ENCODE data around the gene PKNOX2. TPM values are rescaled to one million over a fixed set of nuclear protein-coding genes. Genes with fewer than 3 reads are reported as not detected.
A peak's percentile ranks its signal among the peaks of the same experiment; 100 is the strongest.

The PKNOX2 gene
- total RNA-seq, 1 donor from 2014 or later, result 6.8 TPM

DNA sequence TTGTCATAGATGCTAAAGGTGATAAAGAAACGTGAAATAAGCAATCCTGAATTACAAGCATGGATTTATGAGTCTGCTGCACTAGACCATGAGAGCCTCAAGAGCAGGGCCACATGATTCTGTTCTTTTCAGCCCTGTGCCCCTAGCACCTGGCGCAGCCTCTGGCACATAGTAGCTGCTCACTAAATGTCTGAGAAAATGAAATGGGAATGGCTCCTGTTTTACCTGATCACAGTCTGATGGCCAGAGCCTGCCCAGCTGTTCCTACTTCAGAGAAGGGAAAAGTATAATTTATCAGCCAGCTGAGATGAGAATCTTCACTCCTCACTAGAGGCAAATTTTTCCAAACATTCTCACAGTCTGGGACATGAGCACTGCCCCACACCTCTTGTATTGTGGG lies 10.7 kb upstream of the PKNOX2 start:
- Histone ChIP-seq H3K4me3 (ENCODE audit: low read length in 3 of 3) (no peak overlapping the region), H3K36me3 (ENCODE audit: control insufficient read depth in 3 of 3, insufficient read depth in 3 of 3, low read length in 3 of 3) (no peaks in the 10 kb centered on the region), H3K9ac (ENCODE audit: low read depth in 1 of 3, low read length in 3 of 3) (no peak overlapping the region), H3K9me3 (ENCODE audit: control insufficient read depth in 3 of 3, low read length in 3 of 3) (no peaks in the 10 kb centered on the region), H3K27me3 (ENCODE audit: control insufficient read depth in 3 of 3, insufficient read depth in 3 of 3, low read length in 3 of 3) (peaks cover 0 to 6% (median 0%) of the 10 kb centered on the region in 3 donors), H3K27ac (ENCODE audit: low read depth, low read length) (no peak overlapping the region), H3K4me1 (ENCODE audit: control insufficient read depth in 3 of 3, insufficient read depth in 3 of 3, low read length in 3 of 3) (no peaks in the 10 kb centered on the region)

DNA sequence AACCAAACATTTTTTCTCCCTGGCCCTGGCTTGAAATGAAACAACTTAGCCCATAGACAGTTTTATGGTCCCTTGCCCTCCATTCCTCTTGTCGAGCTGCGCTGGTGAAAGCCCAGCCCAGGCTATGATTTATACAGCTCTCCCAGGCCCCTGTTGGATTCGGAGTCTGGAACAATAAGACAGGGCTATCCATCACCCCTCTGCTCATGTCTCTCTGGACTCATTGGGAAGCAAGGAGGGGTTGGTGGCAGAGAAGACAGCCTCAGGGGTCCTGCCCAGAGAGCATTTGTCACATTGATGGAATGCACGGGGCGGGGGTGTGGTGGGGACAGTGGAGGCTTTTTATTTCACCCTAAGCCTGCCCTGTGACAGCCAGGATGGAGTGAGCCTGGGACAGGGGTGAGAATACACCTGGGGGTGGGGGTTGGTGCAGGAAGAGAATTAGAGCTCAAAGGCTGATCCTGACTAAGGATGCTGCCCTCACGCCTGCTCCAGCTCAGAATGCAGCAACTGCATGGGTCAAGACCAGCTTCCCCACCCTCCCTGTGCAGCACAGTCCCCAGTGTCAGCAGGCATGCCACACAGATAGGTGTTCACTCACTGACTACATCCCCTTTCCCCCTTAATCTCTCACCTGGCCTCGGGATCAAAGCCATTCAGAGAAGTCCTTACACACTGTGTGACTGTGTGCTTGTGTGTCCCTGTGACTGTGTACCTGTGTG lies 10.0 kb upstream of the PKNOX2 start:
- Histone ChIP-seq H3K4me1 (ENCODE audit: control insufficient read depth in 3 of 3, insufficient read depth in 3 of 3, low read length in 3 of 3) (no peaks in the 10 kb centered on the region), H3K27me3 (ENCODE audit: control insufficient read depth in 3 of 3, insufficient read depth in 3 of 3, low read length in 3 of 3) (peaks cover 0 to 6% (median 0%) of the 10 kb centered on the region in 3 donors), H3K9me3 (ENCODE audit: control insufficient read depth in 3 of 3, low read length in 3 of 3) (no peaks in the 10 kb centered on the region), H3K27ac (ENCODE audit: low read depth, low read length) (no peak overlapping the region), H3K36me3 (ENCODE audit: control insufficient read depth in 3 of 3, insufficient read depth in 3 of 3, low read length in 3 of 3) (no peaks in the 10 kb centered on the region), H3K4me3 (ENCODE audit: low read length in 3 of 3) (no peak overlapping the region), H3K9ac (ENCODE audit: low read depth in 1 of 3, low read length in 3 of 3) (no peak overlapping the region)

DNA sequence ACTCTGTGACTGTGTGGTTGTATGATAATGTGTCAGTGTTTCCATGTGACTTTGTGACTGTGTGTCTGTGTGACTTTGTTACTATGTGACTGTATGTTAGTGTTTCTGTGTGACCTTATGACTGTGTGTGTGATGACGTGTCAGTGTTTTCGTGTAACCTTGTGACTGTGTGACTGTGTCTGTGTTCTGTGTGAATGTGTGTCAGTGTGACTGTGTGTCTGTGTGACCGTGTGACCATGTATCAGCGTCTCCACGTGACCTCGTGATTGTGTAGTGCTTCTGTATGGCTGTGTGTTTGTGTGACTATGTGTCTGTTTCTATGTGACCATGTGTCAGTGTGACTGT lies 9.5 kb upstream of the PKNOX2 start:
- no peaks in the 10 kb centered on the region for H3K9me3 ChIP-seq (ENCODE audit: control insufficient read depth in 3 of 3, low read length in 3 of 3)
- no peak overlapping the region for H3K27ac ChIP-seq (ENCODE audit: low read depth, low read length)
- no peak overlapping the region for H3K4me3 ChIP-seq (ENCODE audit: low read length in 3 of 3)
- no peak overlapping the region for H3K9ac ChIP-seq (ENCODE audit: low read depth in 1 of 3, low read length in 3 of 3)
- no peaks in the 10 kb centered on the region for H3K36me3 ChIP-seq (ENCODE audit: control insufficient read depth in 3 of 3, insufficient read depth in 3 of 3, low read length in 3 of 3)
- H3K4me1 ChIP-seq (ENCODE audit: control insufficient read depth in 3 of 3, insufficient read depth in 3 of 3, low read length in 3 of 3), result no peaks in the 10 kb centered on the region
- peaks cover 0 to 6% (median 0%) of the 10 kb centered on the region in 3 donors for H3K27me3 ChIP-seq (ENCODE audit: control insufficient read depth in 3 of 3, insufficient read depth in 3 of 3, low read length in 3 of 3)

DNA sequence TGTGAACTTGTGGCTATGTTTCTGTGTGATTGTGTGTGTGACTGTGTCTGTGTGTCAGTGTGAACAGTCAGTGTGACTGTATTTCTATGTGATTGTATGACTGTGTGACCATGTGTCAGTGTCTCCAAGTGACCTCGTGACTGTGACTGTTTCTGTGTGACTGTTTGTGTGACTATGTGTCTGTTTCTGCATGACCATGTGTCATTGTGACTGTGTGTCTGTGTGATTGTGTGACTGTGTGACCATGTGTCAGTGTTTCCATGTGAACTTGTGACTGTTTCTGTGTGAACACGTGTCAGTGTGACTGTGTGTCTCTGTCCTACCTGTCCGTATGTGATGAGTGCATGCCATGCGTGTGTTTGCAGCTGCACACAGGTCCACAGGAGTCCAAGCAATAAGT lies 8.8 kb upstream of the PKNOX2 start:
- Histone ChIP-seq H3K9me3 (ENCODE audit: control insufficient read depth in 3 of 3, low read length in 3 of 3) (no peaks in the 10 kb centered on the region), H3K4me3 (ENCODE audit: low read length in 3 of 3) (no peak overlapping the region), H3K36me3 (ENCODE audit: control insufficient read depth in 3 of 3, insufficient read depth in 3 of 3, low read length in 3 of 3) (no peaks in the 10 kb centered on the region), H3K4me1 (ENCODE audit: control insufficient read depth in 3 of 3, insufficient read depth in 3 of 3, low read length in 3 of 3) (no peaks in the 10 kb centered on the region), H3K27ac (ENCODE audit: low read depth, low read length) (no peak overlapping the region), H3K9ac (ENCODE audit: low read depth in 1 of 3, low read length in 3 of 3) (no peak overlapping the region), H3K27me3 (ENCODE audit: control insufficient read depth in 3 of 3, insufficient read depth in 3 of 3, low read length in 3 of 3) (peaks cover 0 to 6% (median 0%) of the 10 kb centered on the region in 3 donors)

DNA sequence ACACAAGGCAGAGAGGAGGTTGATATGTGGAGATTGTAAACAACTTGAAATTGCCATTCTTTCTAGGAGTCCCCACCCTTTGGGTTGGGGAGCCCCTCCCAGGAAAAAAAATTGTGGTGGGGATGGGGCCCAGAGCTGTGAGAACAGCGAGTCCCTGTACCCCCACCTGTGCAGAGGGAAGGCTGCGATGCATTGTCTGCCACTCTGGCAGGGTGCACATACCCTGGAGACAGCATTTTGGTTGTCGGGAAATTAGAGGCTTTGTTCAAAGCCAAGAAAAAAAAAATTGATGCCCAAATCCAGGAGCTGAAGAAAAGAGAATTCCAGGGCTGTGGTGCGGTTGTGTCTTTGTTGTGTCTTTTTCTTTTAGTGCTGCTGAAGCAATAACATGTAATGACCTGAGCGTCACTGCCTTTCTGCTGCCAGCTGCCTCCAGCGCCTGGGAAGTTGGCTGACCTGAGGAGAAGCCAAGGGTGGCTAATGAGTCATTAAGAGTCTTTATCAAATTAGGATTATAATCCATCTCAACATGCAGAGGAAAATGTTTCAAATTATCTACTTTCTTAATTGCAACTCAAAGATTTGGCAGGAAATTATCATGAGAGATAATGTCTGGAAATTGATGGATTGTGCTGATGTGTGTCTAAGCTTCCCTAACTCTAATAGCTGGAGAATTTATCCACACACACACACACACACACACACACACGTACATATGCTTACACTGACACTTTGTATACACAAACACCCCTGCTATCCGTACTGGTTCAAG lies 8.0 kb upstream of the PKNOX2 start:
- no peak overlapping the region for H3K27ac ChIP-seq (ENCODE audit: low read depth, low read length)

DNA sequence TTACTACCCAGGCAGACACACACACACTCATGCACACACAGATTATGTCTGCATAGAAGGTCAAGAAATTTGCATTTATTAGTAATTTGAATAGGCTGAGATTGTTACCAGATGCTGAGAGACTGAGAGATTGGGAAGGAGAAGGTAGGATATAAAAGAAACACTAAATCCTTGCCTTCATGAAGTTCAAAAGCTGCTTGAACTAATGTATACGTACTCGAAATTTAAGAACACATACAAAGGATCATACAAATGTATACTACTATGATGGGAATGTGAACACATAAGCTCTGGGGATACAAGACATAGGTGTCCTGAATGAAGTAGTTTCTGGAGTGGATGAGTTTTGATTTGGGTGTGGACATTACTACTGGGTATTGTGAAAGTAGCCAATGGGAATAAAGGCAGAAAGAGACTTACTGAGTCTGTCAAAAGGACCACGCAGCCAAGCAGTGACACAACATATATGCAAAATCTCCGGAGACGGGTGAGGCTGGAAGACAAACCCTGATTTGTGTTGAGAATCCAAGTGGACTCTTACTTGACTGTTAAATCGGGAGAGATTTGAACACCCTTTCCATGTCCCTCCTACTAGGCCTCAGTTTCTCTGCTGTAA lies 7.3 kb upstream of the PKNOX2 start:
- H3K4me1 ChIP-seq (ENCODE audit: control insufficient read depth in 3 of 3, insufficient read depth in 3 of 3, low read length in 3 of 3), result no peaks in the 10 kb centered on the region
- no peak overlapping the region for H3K9ac ChIP-seq (ENCODE audit: low read depth in 1 of 3, low read length in 3 of 3)
- H3K36me3 ChIP-seq (ENCODE audit: control insufficient read depth in 3 of 3, insufficient read depth in 3 of 3, low read length in 3 of 3), result no peaks in the 10 kb centered on the region
- peaks cover 0 to 6% (median 0%) of the 10 kb centered on the region in 3 donors for H3K27me3 ChIP-seq (ENCODE audit: control insufficient read depth in 3 of 3, insufficient read depth in 3 of 3, low read length in 3 of 3)
- H3K27ac ChIP-seq (ENCODE audit: low read depth, low read length), result no peak overlapping the region
- no peak overlapping the region for H3K4me3 ChIP-seq (ENCODE audit: low read length in 3 of 3)
- no peaks in the 10 kb centered on the region for H3K9me3 ChIP-seq (ENCODE audit: control insufficient read depth in 3 of 3, low read length in 3 of 3)

More for the DNA sequence above, 8.0 kb upstream of the PKNOX2 start:
- Histone ChIP-seq H3K27me3 (ENCODE audit: control insufficient read depth in 3 of 3, insufficient read depth in 3 of 3, low read length in 3 of 3) (peaks cover 0 to 6% (median 0%) of the 10 kb centered on the region in 3 donors), H3K36me3 (ENCODE audit: control insufficient read depth in 3 of 3, insufficient read depth in 3 of 3, low read length in 3 of 3) (no peaks in the 10 kb centered on the region), H3K9me3 (ENCODE audit: control insufficient read depth in 3 of 3, low read length in 3 of 3) (no peaks in the 10 kb centered on the region), H3K9ac (ENCODE audit: low read depth in 1 of 3, low read length in 3 of 3) (no peak overlapping the region), H3K4me1 (ENCODE audit: control insufficient read depth in 3 of 3, insufficient read depth in 3 of 3, low read length in 3 of 3) (no peaks in the 10 kb centered on the region), H3K4me3 (ENCODE audit: low read length in 3 of 3) (no peak overlapping the region)

DNA sequence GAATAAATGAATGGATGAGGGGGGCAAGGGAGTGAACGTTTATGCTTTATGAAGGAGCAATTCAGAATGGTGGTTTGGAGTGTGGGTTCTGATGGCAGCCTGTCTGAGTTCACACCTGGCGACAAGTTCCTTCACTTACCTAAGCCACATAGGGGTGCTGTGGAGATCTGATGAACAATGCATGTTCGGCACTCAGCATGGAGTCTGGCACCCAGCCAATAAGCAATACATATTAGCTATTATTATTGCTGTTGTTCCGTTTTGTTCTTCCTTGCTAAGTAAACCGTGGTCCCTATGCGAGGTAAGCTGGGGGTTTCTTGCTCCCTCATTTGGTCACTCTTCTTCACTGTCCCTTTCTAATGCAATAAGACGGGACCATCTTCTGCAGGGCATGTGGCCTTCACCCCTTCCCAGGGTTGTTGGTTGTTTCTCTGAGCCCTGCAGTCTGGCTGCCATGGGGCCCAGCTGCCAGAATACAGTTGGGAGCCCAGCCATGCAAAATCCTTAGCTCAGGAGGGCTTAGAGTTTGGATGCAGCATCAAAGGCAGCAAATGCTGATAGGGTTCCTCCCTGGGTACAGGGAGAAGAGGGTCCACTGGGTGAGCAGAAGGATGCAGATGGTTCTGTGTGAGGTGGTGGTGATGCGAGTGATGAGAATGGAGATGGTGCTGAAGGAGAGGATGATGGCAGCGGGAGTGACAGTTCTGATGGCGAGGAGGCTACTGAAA lies 6.4 kb upstream of the PKNOX2 start:
- no peak overlapping the region for H3K9ac ChIP-seq (ENCODE audit: low read depth in 1 of 3, low read length in 3 of 3)
- no peaks in the 10 kb centered on the region for H3K9me3 ChIP-seq (ENCODE audit: control insufficient read depth in 3 of 3, low read length in 3 of 3)
- H3K4me1 ChIP-seq (ENCODE audit: control insufficient read depth in 3 of 3, insufficient read depth in 3 of 3, low read length in 3 of 3), result no peaks in the 10 kb centered on the region
- no peaks in the 10 kb centered on the region for H3K36me3 ChIP-seq (ENCODE audit: control insufficient read depth in 3 of 3, insufficient read depth in 3 of 3, low read length in 3 of 3)
- H3K27me3 ChIP-seq (ENCODE audit: control insufficient read depth in 3 of 3, insufficient read depth in 3 of 3, low read length in 3 of 3), result peaks cover 0 to 6% (median 0%) of the 10 kb centered on the region in 3 donors
- H3K4me3 ChIP-seq (ENCODE audit: low read length in 3 of 3), result no peak overlapping the region
- no peak overlapping the region for H3K27ac ChIP-seq (ENCODE audit: low read depth, low read length)

DNA sequence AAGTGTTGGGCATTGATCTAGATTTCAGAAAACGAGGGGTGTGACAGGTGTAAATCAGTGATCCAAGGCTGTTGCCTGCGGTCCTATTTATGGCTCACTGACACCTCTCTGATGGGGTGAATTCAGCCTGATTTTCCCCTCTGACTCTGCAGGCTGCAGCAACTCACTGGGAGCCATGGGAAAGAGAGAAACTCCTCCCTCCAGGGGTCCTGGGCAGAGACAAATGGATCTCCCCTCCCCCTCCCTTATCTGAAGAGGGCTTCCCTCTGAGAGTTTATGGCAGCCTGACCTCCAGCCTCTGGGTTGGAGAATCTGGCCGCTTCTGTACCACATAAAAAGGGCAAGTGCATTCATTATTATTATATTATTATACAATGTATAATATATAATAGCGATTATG lies 1.8 kb upstream of the PKNOX2 start:
- no peaks in the 10 kb centered on the region for H3K36me3 ChIP-seq (ENCODE audit: control insufficient read depth in 3 of 3, insufficient read depth in 3 of 3, low read length in 3 of 3)
- H3K4me3 ChIP-seq (ENCODE audit: low read length in 3 of 3), result no peak overlapping the region
- H3K9me3 ChIP-seq (ENCODE audit: control insufficient read depth in 3 of 3, low read length in 3 of 3), result no peaks in the 10 kb centered on the region
- no peak overlapping the region for H3K27ac ChIP-seq (ENCODE audit: low read depth, low read length)
- peaks cover 18 to 22% (median 18%) of the 10 kb centered on the region in 3 donors for H3K4me1 ChIP-seq (ENCODE audit: control insufficient read depth in 3 of 3, insufficient read depth in 3 of 3, low read length in 3 of 3)
- no peaks in the 10 kb centered on the region for H3K27me3 ChIP-seq (ENCODE audit: control insufficient read depth in 3 of 3, insufficient read depth in 3 of 3, low read length in 3 of 3)
- no peak overlapping the region for H3K9ac ChIP-seq (ENCODE audit: low read depth in 1 of 3, low read length in 3 of 3)

DNA sequence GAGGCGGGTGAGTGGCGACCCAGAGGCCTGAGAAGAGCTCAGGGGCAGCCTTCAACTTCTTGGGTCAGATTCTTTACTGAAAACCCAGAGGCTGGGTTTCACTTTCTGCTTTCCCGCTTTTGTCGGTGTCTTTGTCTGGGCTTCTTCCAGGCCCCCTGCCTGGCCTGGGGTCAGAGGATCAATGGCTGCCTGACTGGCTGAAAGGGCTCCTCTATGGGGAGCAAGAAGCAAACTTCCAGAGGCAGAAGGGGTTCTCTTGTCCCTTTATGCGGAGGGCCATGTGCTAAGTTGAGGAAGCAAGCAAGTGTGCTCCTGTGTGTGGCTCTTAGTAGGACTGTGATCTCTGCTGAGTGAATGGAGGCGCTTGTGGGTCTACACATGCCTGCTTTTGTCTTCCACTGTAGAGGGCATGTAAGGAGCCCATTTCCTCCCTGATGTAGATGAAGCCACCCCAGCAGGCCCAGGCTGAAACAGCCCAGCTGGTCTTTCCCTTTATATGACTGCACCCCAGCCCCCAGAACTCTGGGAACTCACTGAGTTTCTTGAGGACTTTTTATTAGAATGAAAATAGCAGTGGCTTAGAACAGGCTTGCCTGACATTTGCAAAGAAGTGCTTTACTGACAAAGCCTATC lies 1.0 kb upstream of the PKNOX2 start:
- Histone ChIP-seq H3K9ac (ENCODE audit: low read depth in 1 of 3, low read length in 3 of 3) (peak overlapping the region in 1 of 3 donors; percentile 68), H3K27me3 (ENCODE audit: control insufficient read depth in 3 of 3, insufficient read depth in 3 of 3, low read length in 3 of 3) (no peaks in the 10 kb centered on the region), H3K4me3 (ENCODE audit: low read length in 3 of 3) (no peak overlapping the region)

More for the DNA sequence above, 1.0 kb upstream of the PKNOX2 start:
- H3K36me3 ChIP-seq (ENCODE audit: control insufficient read depth in 3 of 3, insufficient read depth in 3 of 3, low read length in 3 of 3), result no peaks in the 10 kb centered on the region
- H3K4me1 ChIP-seq (ENCODE audit: control insufficient read depth in 3 of 3, insufficient read depth in 3 of 3, low read length in 3 of 3), result peaks cover 26 to 30% (median 27%) of the 10 kb centered on the region in 3 donors
- peak overlapping the region; percentile 39 for H3K27ac ChIP-seq (ENCODE audit: low read depth, low read length)
- H3K9me3 ChIP-seq (ENCODE audit: control insufficient read depth in 3 of 3, low read length in 3 of 3), result no peaks in the 10 kb centered on the region

Measured in skeletal muscle tissue (tissue), 4 donors.